HG03280 (cell line): Measurements from ENCODE around the gene AFF3.

Experiments used
- ATAC-seq: cut with Tn5 transposase; IDR thresholded peaks from one replicate; pipeline ENCODE4 v1.9.1; 2021; ENCODE audit warnings: mild to moderate bottlenecking, moderate library complexity; ENCODE audit not compliant: unreplicated experiment

Gene AFF3

GRCh38 chr2:99727199-99727598, 415.2 kb downstream of the AFF3 start:
- no peak for ATAC-seq

GRCh38 chr2:99726691-99727090, 415.7 kb downstream of the AFF3 start:
- no peak for ATAC-seq

GRCh38 chr2:99725820-99726219, 416.6 kb downstream of the AFF3 start:
- no peak for ATAC-seq

GRCh38 chr2:99722476-99722875, 419.9 kb downstream of the AFF3 start:
- no peak for ATAC-seq

- no peak for ATAC-seq
These were observed 423.3 kb downstream of the AFF3 start for GRCh38 chr2:99719102-99719501.

- ATAC-seq: no peak
These were observed 426.4 kb downstream of the AFF3 start for GRCh38 chr2:99715956-99716355.

GRCh38 chr2:99714349-99714748, 428.0 kb downstream of the AFF3 start:
- ATAC-seq: no peak

- ATAC-seq: no peak
These were observed 431.2 kb downstream of the AFF3 start for GRCh38 chr2:99711144-99711543.

- no peak for ATAC-seq
These were observed 431.7 kb downstream of the AFF3 start for GRCh38 chr2:99710721-99711120.

- ATAC-seq: no peak
These were observed 433.2 kb downstream of the AFF3 start for GRCh38 chr2:99709229-99709628.

- no peak for ATAC-seq
These were observed 434.2 kb downstream of the AFF3 start for GRCh38 chr2:99708231-99708630.

GRCh38 chr2:99707592-99707991, 434.8 kb downstream of the AFF3 start:
- no peak for ATAC-seq

GRCh38 chr2:99706735-99707134, 435.7 kb downstream of the AFF3 start:
- no peak for ATAC-seq

GRCh38 chr2:99701503-99701902, 440.9 kb downstream of the AFF3 start:
- no peak for ATAC-seq

GRCh38 chr2:99700482-99701398, 441.6 kb downstream of the AFF3 start:
- no peak for ATAC-seq

- ATAC-seq: no peak
These were observed 443.5 kb downstream of the AFF3 start for GRCh38 chr2:99698896-99699295.

- ATAC-seq: no peak
These were observed 444.4 kb downstream of the AFF3 start for GRCh38 chr2:99697811-99698568.

- ATAC-seq: no peak
These were observed 446.5 kb downstream of the AFF3 start for GRCh38 chr2:99695944-99696253.

GRCh38 chr2:99695130-99695943, 447.1 kb downstream of the AFF3 start:
- ATAC-seq: no peak

GRCh38 chr2:99694331-99694730, 448.1 kb downstream of the AFF3 start:
- no peak for ATAC-seq

GRCh38 chr2:99692785-99693184, 449.6 kb downstream of the AFF3 start:
- no peak for ATAC-seq
